ENCODE measurements around the gene FAM81A. TPM values are rescaled to one million over a fixed set of nuclear protein-coding genes. Genes with fewer than 3 reads are reported as not detected.
"Not testable (repeated sequence)": the region's sequence is repeated elsewhere in the genome, so short reads cannot be mapped to it uniquely, and the experiment has no call there.

FAM81A gene
- 7.3 TPM for total RNA-seq

GRCh38 chr15:59437817-59438624 lies at the start of gene FAM81A:
TSS of gene FAM81A (plus strand) at chr15:59438186. CDS start at chr15:59458627, 20,441 bp downstream.
- peak; percentile 84 for DNase-seq (ENCODE audit: low spot score)

GRCh38 chr15:59388670-59389069 lies 49.3 kb upstream of the FAM81A start:
- no peak for DNase-seq (ENCODE audit: low spot score)

- no peak for DNase-seq (ENCODE audit: low spot score)
Observed at GRCh38 chr15:59392299-59392698, 45.7 kb upstream of the FAM81A start.

- DNase-seq (ENCODE audit: low spot score), result no peak
Observed at GRCh38 chr15:59394166-59394661, 43.8 kb upstream of the FAM81A start.

- DNase-seq (ENCODE audit: low spot score), result no peak
Observed at GRCh38 chr15:59396211-59396610, 41.8 kb upstream of the FAM81A start.

GRCh38 chr15:59396679-59397078 lies 41.3 kb upstream of the FAM81A start:
- no peak for DNase-seq (ENCODE audit: low spot score)

GRCh38 chr15:59398220-59398619 lies 39.8 kb upstream of the FAM81A start:
- DNase-seq (ENCODE audit: low spot score), result no peak

- DNase-seq (ENCODE audit: low spot score), result no peak
Observed at GRCh38 chr15:59399465-59400102, 38.4 kb upstream of the FAM81A start.

GRCh38 chr15:59400103-59400813 lies 37.7 kb upstream of the FAM81A start:
- no peak for DNase-seq (ENCODE audit: low spot score)

GRCh38 chr15:59401051-59401823 lies 36.7 kb upstream of the FAM81A start:
- not testable (repeated sequence) for DNase-seq (ENCODE audit: low spot score)

- DNase-seq (ENCODE audit: low spot score), result no peak
Observed at GRCh38 chr15:59401824-59402569, 36.0 kb upstream of the FAM81A start.

- DNase-seq (ENCODE audit: low spot score), result no peak
Observed at GRCh38 chr15:59405079-59405478, 32.9 kb upstream of the FAM81A start.

- DNase-seq (ENCODE audit: low spot score), result no peak
Observed at GRCh38 chr15:59406446-59406845, 31.5 kb upstream of the FAM81A start.

GRCh38 chr15:59407946-59408345 lies 30.0 kb upstream of the FAM81A start:
- no peak for DNase-seq (ENCODE audit: low spot score)

GRCh38 chr15:59410391-59410896 lies 27.5 kb upstream of the FAM81A start:
- DNase-seq (ENCODE audit: low spot score), result no peak

- DNase-seq (ENCODE audit: low spot score), result no peak
Observed at GRCh38 chr15:59413577-59413976, 24.4 kb upstream of the FAM81A start.

GRCh38 chr15:59416816-59417215 lies 21.2 kb upstream of the FAM81A start:
- DNase-seq (ENCODE audit: low spot score), result no peak

GRCh38 chr15:59419170-59419569 lies 18.8 kb upstream of the FAM81A start:
- no peak for DNase-seq (ENCODE audit: low spot score)

GRCh38 chr15:59420108-59420507 lies 17.9 kb upstream of the FAM81A start:
- DNase-seq (ENCODE audit: low spot score), result no peak

- no peak for DNase-seq (ENCODE audit: low spot score)
Observed at GRCh38 chr15:59420986-59421618, 16.9 kb upstream of the FAM81A start.
